ENCODE data around the gene DNAH9. TPM values are rescaled to one million over a fixed set of nuclear protein-coding genes. Genes with fewer than 3 reads are reported as not detected.

The DNAH9 gene
- total and polyA plus RNA-seq, 2 of the 8 experiments (the other 6 are each of a cell fraction or from before 2014, with no cell fraction given), result 0.21 to 0.86 TPM

GRCh38 chr17:11628831-11629230 lies 30.6 kb downstream of the DNAH9 start (continued):
- TF ChIP-seq EZH2 (IDR thresholded peaks at IDR 0.05; ENCODE audit: low read depth, low read length, severe bottlenecking) (no peak), SRF (IDR thresholded peaks at IDR 0.05; ENCODE audit: low read depth, low read length) (no peak)
- TF ChIP-seq, protein P1, sequence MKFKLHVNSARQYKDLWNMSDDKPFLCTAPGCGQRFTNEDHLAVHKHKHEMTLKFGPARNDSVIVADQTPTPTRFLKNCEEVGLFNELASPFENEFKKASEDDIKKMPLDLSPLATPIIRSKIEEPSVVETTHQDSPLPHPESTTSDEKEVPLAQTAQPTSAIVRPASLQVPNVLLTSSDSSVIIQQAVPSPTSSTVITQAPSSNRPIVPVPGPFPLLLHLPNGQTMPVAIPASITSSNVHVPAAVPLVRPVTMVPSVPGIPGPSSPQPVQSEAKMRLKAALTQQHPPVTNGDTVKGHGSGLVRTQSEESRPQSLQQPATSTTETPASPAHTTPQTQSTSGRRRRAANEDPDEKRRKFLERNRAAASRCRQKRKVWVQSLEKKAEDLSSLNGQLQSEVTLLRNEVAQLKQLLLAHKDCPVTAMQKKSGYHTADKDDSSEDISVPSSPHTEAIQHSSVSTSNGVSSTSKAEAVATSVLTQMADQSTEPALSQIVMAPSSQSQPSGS (IDR thresholded peaks at IDR 0.05; ENCODE audit: low read length), result no peak

All from H1 (cell line).